HG02623 (cell line): ENCODE data around the gene NAP1L5.

Experiments used
- ATAC-seq: cut with Tn5 transposase; IDR thresholded peaks from one replicate; pipeline ENCODE4 v1.9.1; 2021; ENCODE audit warnings: moderate library complexity; ENCODE audit not compliant: unreplicated experiment

NAP1L5 gene

DNA sequence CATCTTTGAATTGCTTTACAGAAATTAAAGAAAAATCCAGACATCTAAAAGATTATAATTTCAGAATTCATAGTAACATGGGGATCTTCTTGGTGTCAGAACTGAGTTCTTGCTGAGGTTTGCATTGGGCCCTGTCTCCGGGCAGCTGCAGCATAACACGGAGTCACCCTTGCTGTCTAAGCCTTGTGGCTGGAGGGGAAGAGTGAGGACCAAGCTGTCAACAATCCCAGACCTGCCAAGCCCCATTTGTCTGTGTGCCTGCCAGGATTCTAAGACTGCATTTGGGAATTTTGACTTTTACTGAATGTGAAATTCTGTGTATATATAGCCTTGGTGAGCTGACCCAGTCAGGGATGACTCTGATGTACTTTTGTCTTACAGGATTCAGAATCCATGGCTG lies 25.2 kb upstream of the NAP1L5 start:
- ATAC-seq: no peak

GRCh38 chr4:88722276-88722780 lies 24.7 kb upstream of the NAP1L5 start:
- ATAC-seq: no peak

DNA sequence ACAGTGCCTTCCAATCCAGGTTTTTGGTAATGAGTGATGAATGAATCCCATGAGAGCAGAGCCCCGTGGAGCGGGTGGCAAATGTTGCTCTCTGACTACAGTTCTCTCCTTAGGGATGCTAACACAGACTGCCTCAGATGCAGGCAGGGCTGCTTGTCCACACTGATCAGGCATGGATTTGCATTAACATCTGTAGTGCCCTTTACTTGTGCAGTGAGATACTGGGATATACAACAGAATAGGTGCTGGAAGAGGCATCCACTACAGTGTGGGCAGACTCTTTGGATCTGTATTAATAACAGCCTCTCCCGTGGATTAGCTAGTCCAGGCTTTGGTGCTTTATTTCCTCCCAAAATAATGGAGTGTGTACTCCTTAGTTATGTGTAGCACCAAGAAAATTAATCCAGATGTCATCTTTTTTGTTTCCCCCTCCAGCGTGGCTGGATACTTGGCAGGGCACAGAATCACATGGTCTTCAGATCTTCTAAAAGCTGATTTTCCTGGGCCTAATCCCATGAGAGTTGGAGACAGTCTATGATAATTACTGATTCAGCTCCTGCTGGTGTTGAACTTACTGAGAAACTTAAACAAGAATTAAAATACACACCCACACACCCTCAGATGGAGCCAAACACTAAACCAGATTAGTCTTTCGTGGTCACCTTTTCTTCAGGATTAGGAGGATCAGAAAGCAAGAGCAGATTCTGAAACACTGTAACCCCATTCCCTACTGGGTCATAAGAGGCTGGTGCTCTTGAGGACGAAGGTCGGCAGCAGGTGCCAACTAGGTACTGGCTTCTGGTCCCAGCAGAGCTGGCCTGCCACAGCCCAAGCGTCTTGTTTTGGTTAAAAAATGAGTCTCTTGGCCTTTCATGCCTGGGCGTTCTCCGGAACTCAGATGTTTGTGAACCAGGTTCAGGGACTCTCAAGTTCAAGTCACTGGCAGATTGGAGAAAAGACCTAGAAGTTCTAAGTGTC lies 23.1 kb upstream of the NAP1L5 start:
- no peak for ATAC-seq

DNA sequence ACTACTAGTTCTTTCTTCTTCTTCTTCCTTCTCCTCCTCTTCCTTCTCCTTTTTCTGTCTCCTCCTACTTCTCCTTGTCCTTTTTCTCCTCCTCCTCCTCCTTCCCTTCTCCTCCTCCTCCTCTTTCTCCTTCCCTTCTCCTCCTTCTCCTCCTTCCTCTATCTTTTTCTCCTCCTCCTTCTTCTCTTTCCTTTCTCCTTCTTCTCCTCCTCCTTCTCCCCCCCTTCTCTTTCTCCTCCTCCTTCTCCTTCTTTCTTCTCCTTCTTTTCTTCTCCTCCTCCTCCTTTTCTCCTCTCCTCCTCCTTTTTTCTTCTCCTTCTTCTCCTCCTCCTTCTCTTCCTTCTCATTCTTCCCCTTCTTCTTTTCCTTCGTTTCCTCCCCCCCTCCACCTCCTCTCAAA lies 21.8 kb upstream of the NAP1L5 start:
- ATAC-seq: no peak

DNA sequence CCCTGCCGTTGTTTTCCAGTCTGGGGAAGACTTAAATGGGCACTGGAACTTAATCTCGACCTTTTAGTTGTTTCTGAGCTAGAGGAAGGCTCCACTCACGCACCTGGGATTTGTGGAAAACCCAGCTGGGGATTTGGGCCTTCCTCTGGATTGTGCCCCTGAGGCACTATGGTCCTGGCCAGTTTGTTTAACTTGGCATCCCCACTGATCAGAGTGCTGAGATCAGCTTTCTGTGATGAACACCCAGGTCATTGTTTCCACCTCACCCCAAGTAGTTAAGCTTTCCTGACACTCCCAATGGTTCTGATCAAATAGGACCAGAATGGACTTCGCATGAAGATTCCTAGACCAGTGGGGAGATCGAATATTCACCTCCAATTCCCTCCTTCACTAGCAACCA lies 20.5 kb upstream of the NAP1L5 start:
- no peak for ATAC-seq

GRCh38 chr4:88713782-88714181 lies 16.2 kb upstream of the NAP1L5 start:
- ATAC-seq: no peak

DNA sequence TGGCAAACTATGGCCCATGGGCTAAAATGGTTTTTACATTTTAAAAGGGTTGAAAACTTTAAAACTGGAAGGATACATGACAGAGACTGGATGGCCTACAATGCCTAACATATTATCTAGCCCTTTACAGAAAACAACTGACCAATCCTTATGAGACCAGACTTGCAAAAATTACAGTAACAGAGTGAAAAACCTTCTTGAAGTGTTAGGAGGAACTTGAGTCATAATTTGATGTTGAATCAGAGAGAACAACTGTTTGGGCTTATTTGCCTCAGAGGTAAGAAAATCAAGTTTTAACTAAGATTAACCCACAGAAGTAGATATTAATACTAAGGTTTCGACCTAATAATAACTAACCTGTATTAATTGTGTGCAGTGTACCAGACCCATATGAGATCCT lies 12.4 kb upstream of the NAP1L5 start:
- no peak for ATAC-seq

- ATAC-seq: no peak
Measured at GRCh38 chr4:88706574-88706973, 8.9 kb upstream of the NAP1L5 start.

DNA sequence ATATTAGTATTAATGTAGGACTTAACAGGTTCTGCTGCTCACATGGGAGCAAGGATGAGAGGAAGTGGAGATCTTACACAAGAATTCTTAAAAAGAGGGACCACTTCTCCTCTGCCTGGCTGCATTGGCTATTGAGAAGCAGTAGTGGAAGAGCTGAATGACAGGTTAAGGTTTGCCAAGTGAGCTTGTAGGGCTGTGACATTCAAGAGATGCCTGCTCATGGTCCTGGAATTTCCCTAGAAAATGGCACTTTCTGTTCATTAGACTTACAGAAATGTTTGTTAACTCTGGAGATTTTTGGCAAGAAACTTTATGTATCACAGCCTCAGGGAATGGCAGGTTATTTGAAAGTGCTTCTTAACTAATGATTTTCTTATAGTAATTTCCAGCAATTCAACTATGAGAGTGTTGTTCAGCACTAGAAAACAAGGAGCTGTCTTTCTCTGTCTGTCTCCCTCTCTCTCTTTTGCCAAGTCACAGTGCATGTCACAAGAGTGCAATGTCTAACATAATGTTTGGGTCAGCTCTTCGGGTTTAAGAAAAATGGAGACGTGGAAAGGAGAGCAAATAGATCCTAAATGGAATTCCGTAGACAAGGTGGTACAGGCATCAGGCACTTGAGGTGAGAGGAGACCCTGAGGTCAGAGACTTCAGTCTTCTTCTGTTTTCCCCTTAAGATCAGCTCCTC lies 8.3 kb upstream of the NAP1L5 start:
- ATAC-seq: no peak

GRCh38 chr4:88705223-88705622 lies 7.6 kb upstream of the NAP1L5 start:
- no peak for ATAC-seq

GRCh38 chr4:88702782-88703181 lies 5.2 kb upstream of the NAP1L5 start:
- ATAC-seq: no peak

DNA sequence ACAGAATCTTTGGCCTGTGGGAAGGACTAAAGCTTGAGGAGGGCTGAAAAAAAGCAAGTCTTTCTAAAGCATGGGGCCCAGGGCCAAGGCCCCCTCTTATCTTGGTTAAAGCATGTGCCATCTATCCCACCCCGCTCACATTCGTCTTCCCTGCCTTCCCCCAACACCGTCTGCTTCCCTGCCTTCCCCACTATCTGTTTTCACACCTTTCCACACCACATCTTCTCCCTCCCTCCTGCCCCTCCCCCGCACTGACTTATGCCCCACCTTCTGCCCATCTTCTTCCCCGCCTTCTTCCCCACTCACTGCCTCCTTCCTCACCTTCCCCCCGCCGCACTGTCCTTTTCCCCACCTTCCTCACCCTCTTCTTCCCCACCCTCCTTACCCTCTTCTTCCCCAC lies 890 bp upstream of the NAP1L5 start:
- ATAC-seq: no peak

DNA sequence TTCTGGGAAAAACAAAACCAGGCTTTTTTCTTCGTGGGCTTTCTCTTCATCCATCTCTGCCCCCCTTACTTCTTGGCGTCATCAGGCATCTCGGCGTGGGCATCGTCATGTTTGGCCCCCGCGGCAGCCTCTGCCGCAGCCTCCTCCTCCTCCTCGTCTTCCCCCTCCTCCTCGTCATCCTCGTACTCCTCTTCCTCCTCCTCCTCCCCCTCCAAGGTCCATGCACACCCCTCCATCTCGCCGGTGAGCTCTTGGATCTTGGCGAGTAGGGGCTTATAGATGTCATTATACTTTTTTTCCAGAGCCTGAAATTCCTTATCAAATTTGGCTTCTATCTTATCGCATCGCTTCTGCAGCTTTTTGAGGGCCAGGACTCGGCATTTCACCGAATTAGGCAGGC lies 488 bp downstream of the NAP1L5 start:
- ATAC-seq: no peak

- no peak for ATAC-seq
Measured at GRCh38 chr4:88696630-88697029, 999 bp downstream of the NAP1L5 start.

DNA sequence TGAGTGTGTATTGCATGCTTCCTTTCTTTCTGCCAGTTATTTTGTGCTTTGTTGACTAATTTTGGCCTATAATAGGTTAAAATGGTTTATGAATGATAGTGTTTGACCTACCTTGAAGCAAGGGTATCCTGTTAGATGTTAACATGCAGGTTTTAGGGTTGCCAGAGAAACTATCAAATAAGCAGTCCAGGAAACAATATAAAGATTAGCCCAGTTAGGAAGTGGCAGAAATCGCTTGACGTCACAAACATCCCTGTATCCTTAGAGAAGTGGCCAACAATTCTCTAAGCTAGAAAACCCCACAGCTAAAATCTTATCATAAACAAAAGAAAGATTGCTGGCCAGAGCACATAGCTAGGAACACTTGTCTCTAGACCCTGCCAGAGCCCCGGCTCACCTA lies 3.8 kb downstream of the NAP1L5 start:
- ATAC-seq: no peak

- no peak for ATAC-seq
Measured at GRCh38 chr4:88690355-88690754, 7.3 kb downstream of the NAP1L5 start.

GRCh38 chr4:88681209-88681608 lies 16.4 kb downstream of the NAP1L5 start:
- no peak for ATAC-seq

GRCh38 chr4:88675543-88675942 lies 22.1 kb downstream of the NAP1L5 start:
- ATAC-seq: no peak

DNA sequence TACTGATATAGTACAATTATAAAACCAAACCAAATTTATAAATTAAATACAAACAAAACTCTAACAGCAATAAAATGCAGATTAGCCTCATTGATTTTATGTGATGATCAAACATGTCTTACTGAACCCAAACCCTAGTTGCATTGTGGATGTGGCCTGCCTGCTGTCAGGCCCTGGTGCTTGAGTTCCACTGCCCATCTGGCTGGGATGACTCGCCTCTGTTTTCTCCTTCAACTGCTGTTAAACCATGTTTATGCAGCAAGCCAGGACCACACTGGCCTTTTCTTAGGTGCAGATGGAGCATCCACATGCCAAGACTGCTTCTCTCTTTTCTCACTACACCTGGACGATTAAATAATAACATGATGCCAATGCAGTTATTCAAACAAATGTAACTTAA lies 22.6 kb downstream of the NAP1L5 start:
- ATAC-seq: no peak

DNA sequence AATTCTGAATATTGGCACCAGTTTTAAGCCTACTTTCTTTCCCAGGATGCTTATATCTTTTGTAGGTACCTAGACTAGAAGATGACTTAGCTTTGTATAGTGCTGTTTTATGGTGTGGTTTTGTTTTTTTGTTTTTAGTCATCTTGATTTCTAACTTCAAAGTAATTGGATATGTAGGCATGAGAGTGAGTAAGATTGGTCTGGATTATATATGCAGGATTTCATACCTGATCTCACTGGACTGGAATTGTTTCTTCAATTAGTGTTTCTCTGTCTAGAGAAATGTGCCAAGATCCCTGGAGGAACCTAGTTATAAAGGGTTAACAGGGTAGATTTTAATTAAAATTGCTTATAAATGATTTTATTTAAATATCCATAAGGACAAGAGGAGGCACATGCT lies 23.1 kb downstream of the NAP1L5 start:
- ATAC-seq: no peak

DNA sequence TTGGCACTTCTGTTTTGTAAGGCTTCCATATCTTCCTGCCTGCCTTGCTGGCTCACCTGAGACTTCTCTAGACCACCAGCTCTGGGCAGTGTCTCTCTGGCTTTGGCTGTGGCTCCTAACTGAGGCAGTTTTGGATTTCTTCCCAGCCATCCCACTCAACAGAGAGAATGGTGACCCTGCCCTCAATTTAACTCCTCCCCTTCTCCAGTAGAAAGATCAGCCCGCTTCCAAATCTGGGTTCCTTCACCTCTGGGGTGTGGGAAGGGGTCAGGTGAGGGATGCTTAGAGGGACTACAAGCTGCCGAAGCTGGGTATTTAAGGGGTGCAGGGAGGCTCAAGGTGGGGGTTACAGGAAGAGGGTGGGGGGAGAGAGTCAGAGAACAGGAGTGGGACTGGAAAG lies 23.7 kb downstream of the NAP1L5 start:
- ATAC-seq: no peak

DNA sequence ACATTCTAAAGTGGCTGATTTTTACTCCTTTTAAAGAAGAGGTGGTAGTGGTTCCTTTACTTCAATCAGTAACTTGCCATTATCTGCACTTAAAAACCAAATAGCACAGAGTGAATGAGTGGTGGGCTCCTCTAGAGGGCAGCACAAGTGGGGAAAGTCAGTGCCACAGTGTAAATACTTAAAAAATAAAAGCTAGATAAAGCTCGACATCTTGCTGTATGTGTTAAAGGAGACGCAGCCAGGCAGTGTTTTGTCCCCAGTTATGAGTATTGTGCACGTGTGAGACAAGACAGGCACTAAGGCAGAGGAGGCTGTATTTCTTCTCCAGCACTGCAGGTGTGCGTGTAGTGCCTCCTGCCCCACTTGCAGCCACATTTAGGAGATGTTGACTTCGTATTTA lies 24.6 kb downstream of the NAP1L5 start:
- ATAC-seq: no peak
